Colon (tissue), 2 donors: ENCODE results near the gene SLFN5.
"Not testable (repeated sequence)": the region's sequence is repeated elsewhere in the genome, so short reads cannot be mapped to it uniquely, and the experiment has no call there.

Source experiments
- FAIRE-seq: peaks from 2 replicates; lab custom pipeline; 2012; peaks lifted over from hg19 to GRCh38; lab: Jason Lieb, UNC
- donor health status: control.
- donor health status: control.

Gene SLFN5

GRCh38 chr17:35291802-35292201 is 48.9 kb downstream of the SLFN5 start:
- no peak for FAIRE-seq

- FAIRE-seq: no peak
These were observed 50.4 kb downstream of the SLFN5 start for GRCh38 chr17:35293151-35293847.

- FAIRE-seq: no peak
These were observed 51.9 kb downstream of the SLFN5 start for GRCh38 chr17:35294756-35295155.

GRCh38 chr17:35295686-35296085 is 52.8 kb downstream of the SLFN5 start:
- FAIRE-seq: no peak

- no peak for FAIRE-seq
These were observed 54.8 kb downstream of the SLFN5 start for GRCh38 chr17:35297666-35298065.

GRCh38 chr17:35298639-35299038 is 55.8 kb downstream of the SLFN5 start:
- FAIRE-seq: no peak

- FAIRE-seq: no peak
These were observed 56.3 kb downstream of the SLFN5 start for GRCh38 chr17:35299135-35299534.

- not testable (repeated sequence) for FAIRE-seq
These were observed 66.5 kb downstream of the SLFN5 start for GRCh38 chr17:35309345-35309744.

- FAIRE-seq: no peak
These were observed 69.5 kb downstream of the SLFN5 start for GRCh38 chr17:35312346-35312745.

- FAIRE-seq: no peak
These were observed 70.2 kb downstream of the SLFN5 start for GRCh38 chr17:35312790-35313711.

- no peak for FAIRE-seq
These were observed 71.1 kb downstream of the SLFN5 start for GRCh38 chr17:35313875-35314409.

GRCh38 chr17:35314415-35315216 is 71.7 kb downstream of the SLFN5 start:
- no peak for FAIRE-seq

- FAIRE-seq: no peak
These were observed 72.4 kb downstream of the SLFN5 start for GRCh38 chr17:35315283-35315682.

- FAIRE-seq: no peak
These were observed 73.1 kb downstream of the SLFN5 start for GRCh38 chr17:35315971-35316370.

- peak; percentile 38 for FAIRE-seq
These were observed 79.9 kb downstream of the SLFN5 start for GRCh38 chr17:35322749-35323148.
